HepG2 (cell line): ENCODE results near the gene ATP6V1D.

Source experiments
- RNF2 ChIP-seq: fragments of 450-650 bp; conservative IDR thresholded peaks from 2 replicates; pipeline ENCODE4 v1.6.1; 2016; ENCODE audit warnings: low read depth
- XBP1 ChIP-seq: sonication (generic); formaldehyde crosslinking; IDR thresholded peaks from 2 replicates; pipeline ENCODE4 v1.5.0; 2020; ENCODE audit warnings: missing genetic modification reagents
- ZKSCAN1 ChIP-seq: fragments of 150-350 bp; IDR thresholded peaks from 2 replicates; pipeline ENCODE4 v1.6.1; 2014; ENCODE audit warnings: low read length
- TF ChIP-seq, protein P1 (sequence below): IDR thresholded peaks from 2 replicates; pipeline ENCODE4 v1.6.1; 2012; ENCODE audit warnings: inconsistent platforms

GRCh38 chr14:67371247-67372148 lies 11.9 kb upstream of the ATP6V1D start:
- TF ChIP-seq, protein P1, sequence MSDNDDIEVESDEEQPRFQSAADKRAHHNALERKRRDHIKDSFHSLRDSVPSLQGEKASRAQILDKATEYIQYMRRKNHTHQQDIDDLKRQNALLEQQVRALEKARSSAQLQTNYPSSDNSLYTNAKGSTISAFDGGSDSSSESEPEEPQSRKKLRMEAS, result no peak
- no peak for TF ChIP-seq ZKSCAN1
- TF ChIP-seq RNF2, result no peak
- TF ChIP-seq XBP1 (CRISPR knock-in tag), result no peak
